ENCODE measurements around the gene TINAGL1. TPM values are rescaled to one million over a fixed set of nuclear protein-coding genes. Genes with fewer than 3 reads are reported as not detected.

Gene TINAGL1
- total RNA-seq, 4 donors from 2014 or later = 229 to 300 (median 272) TPM

- H3K4me3 ChIP-seq = no peak overlapping the region
- intact Hi-C loops (cut with DNase I; ENCODE audit: low total_unique reads) = no loop called here
- H3K4me1 ChIP-seq = peaks cover 7 to 33% (median 31%) of the 10 kb centered on the region in 4 donors
- 71% methylated on average over 1 of the region's 1 CpG; no CpG with 5 or more reads in 1 of the 2 donors for WGBS, 2 donors (ENCODE audit: low coverage in 1 of 2)
- no peaks in the 10 kb centered on the region for H3K9me3 ChIP-seq
- DNase-seq = no peak
- TF ChIP-seq EP300 (IDR thresholded peaks at IDR 0.05; ENCODE audit: low read depth) (no peak), POLR2AphosphoS5 (IDR thresholded peaks at IDR 0.05) (no peak), POLR2A (IDR thresholded peaks at IDR 0.05) (no peak), CTCF (IDR thresholded peaks at IDR 0.05) (no peak)
- in situ Hi-C loops (cut with MboI; ENCODE audit: low pct_ligation_motif_present in 1 of 4, low pct_unique_long_range_greater_than_20kb in 1 of 4, low sequenced_read_pairs in 3 of 4) = loop anchor here in 1 of 4 donors (25.0 kb wide), 1 partner anchor 384 kb away; no protein-coding TSS in a partner anchor
- H3K27me3 ChIP-seq = no peaks in the 10 kb centered on the region
- no peaks in the 10 kb centered on the region for H3K36me3 ChIP-seq
- H3K27ac ChIP-seq = no peak overlapping the region
These were observed 5.4 kb upstream of the TINAGL1 start for GRCh38 chr1:31570906-31571305.

- peaks cover 8 to 36% (median 35%) of the 10 kb centered on the region in 4 donors for H3K4me1 ChIP-seq
These were observed 4.7 kb upstream of the TINAGL1 start for GRCh38 chr1:31571340-31572295.

GRCh38 chr1:31572323-31573104 is 3.8 kb upstream of the TINAGL1 start:
- Histone ChIP-seq H3K4me1 (peaks cover 8 to 36% (median 35%) of the 10 kb centered on the region in 4 donors), H3K27ac (peak overlapping the region in 3 of 4 donors; percentile 90 to 94 (median 90))

More at GRCh38 chr1:31571340-31572295, 4.7 kb upstream of the TINAGL1 start:
- WGBS, 2 donors (ENCODE audit: low coverage in 1 of 2) = 79 to 85% methylated on average over 10 to 14 of the region's 14 CpGs
- Histone ChIP-seq H3K27me3 (no peaks in the 10 kb centered on the region), H3K36me3 (no peaks in the 10 kb centered on the region), H3K27ac (no peak overlapping the region), H3K4me3 (no peak overlapping the region), H3K9me3 (no peaks in the 10 kb centered on the region)
- no peak for DNase-seq
- TF ChIP-seq EP300 (IDR thresholded peaks at IDR 0.05; ENCODE audit: low read depth) = no peak
- no peak for TF ChIP-seq CTCF (IDR thresholded peaks at IDR 0.05)
- no peak for TF ChIP-seq POLR2AphosphoS5 (IDR thresholded peaks at IDR 0.05)
- TF ChIP-seq POLR2A (IDR thresholded peaks at IDR 0.05) = no peak
- in situ Hi-C loops (cut with MboI; ENCODE audit: low pct_ligation_motif_present in 1 of 4, low pct_unique_long_range_greater_than_20kb in 1 of 4, low sequenced_read_pairs in 3 of 4) = loop anchor here in 1 of 4 donors (25.0 kb wide), 1 partner anchor 384 kb away; no protein-coding TSS in a partner anchor
- intact Hi-C loops (cut with DNase I; ENCODE audit: low total_unique reads) = no loop called here

More at GRCh38 chr1:31572323-31573104, 3.8 kb upstream of the TINAGL1 start:
- intact Hi-C loops (cut with DNase I; ENCODE audit: low total_unique reads) = no loop called here
- 79% methylated on average over 7 of the region's 7 CpGs; no CpG with 5 or more reads in 1 of the 2 donors for WGBS, 2 donors (ENCODE audit: low coverage in 1 of 2)
- DNase-seq = no peak
- Histone ChIP-seq H3K36me3 (no peaks in the 10 kb centered on the region), H3K4me3 (no peak overlapping the region), H3K27me3 (no peaks in the 10 kb centered on the region), H3K9me3 (no peaks in the 10 kb centered on the region)
- in situ Hi-C loops (cut with MboI; ENCODE audit: low pct_ligation_motif_present in 1 of 4, low pct_unique_long_range_greater_than_20kb in 1 of 4, low sequenced_read_pairs in 3 of 4) = loop anchor here in 1 of 4 donors (25.0 kb wide), 1 partner anchor 385 kb away; no protein-coding TSS in a partner anchor
- no peak for TF ChIP-seq POLR2A (IDR thresholded peaks at IDR 0.05)
- TF ChIP-seq EP300 (IDR thresholded peaks at IDR 0.05; ENCODE audit: low read depth) = no peak
- TF ChIP-seq POLR2AphosphoS5 (IDR thresholded peaks at IDR 0.05) = no peak
- TF ChIP-seq CTCF (IDR thresholded peaks at IDR 0.05) = no peak
